HG03064 (cell line): ENCODE results near the gene INTS11.
"Not testable (repeated sequence)": the region's sequence is repeated elsewhere in the genome, so short reads cannot be mapped to it uniquely, and the experiment has no call there.

Experiments used
- ATAC-seq: cut with Tn5 transposase; IDR thresholded peaks from one replicate; pipeline ENCODE4 v1.9.1; 2021; ENCODE audit warnings: low read depth; ENCODE audit not compliant: unreplicated experiment

INTS11 gene

GRCh38 chr1:1324524-1325287 is at the start of gene INTS11, which contains the start of gene CPTP:
INTS11 (minus strand) TSS chr1:1324660; CDS start chr1:1324608, 52 bp downstream.
CPTP (plus strand) TSS chr1:1324802; CDS start chr1:1326911, 2,109 bp downstream.
- peak; percentile 59 for ATAC-seq

GRCh38 chr1:1373815-1374588 is 49.5 kb upstream of the INTS11 start:
- no peak for ATAC-seq

- no peak for ATAC-seq
These were observed 48.8 kb upstream of the INTS11 start for GRCh38 chr1:1373051-1373814.

GRCh38 chr1:1371746-1372711 is 47.6 kb upstream of the INTS11 start:
- ATAC-seq = no peak

GRCh38 chr1:1371364-1371745 is 46.9 kb upstream of the INTS11 start:
- ATAC-seq = no peak

GRCh38 chr1:1370771-1371300 is 46.4 kb upstream of the INTS11 start:
- ATAC-seq = no peak

GRCh38 chr1:1370094-1370493 is 45.6 kb upstream of the INTS11 start:
- ATAC-seq = not testable (repeated sequence)

- ATAC-seq = no peak
These were observed 42.9 kb upstream of the INTS11 start for GRCh38 chr1:1367315-1367714.

- no peak for ATAC-seq
These were observed 42.2 kb upstream of the INTS11 start for GRCh38 chr1:1366699-1367066.

- ATAC-seq = no peak
These were observed 41.6 kb upstream of the INTS11 start for GRCh38 chr1:1365875-1366698.

GRCh38 chr1:1364266-1364665 is 39.8 kb upstream of the INTS11 start:
- no peak for ATAC-seq

GRCh38 chr1:1361982-1362423 is 37.5 kb upstream of the INTS11 start:
- no peak for ATAC-seq

- no peak for ATAC-seq
These were observed 36.9 kb upstream of the INTS11 start for GRCh38 chr1:1361233-1361981.

- no peak for ATAC-seq
These were observed 36.2 kb upstream of the INTS11 start for GRCh38 chr1:1360506-1361169.

- no peak for ATAC-seq
These were observed 35.4 kb upstream of the INTS11 start for GRCh38 chr1:1359664-1360468.

- ATAC-seq = no peak
These were observed 34.8 kb upstream of the INTS11 start for GRCh38 chr1:1359308-1359663.
